ENCODE results near the gene SUN3.

DNA sequence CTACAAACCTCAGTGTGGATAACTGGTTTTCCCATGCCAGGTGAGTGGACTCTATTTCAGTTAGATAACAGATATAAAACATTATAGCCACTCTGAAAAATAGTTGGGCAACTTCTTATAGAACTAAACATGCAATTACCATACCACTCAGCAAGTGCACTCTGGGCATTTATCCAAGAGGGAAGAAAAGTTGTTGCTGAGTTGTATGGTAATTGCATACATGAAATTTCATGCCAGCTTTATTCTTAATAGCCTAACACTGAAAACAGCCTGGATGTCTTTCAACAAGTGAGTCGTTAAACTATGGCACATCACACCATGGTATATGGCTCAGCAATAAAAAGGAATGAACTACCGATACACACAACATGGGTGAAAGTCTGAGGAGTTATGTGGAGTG lies 49.6 kb upstream of the SUN3 start:
- TF ChIP-seq, protein P1, sequence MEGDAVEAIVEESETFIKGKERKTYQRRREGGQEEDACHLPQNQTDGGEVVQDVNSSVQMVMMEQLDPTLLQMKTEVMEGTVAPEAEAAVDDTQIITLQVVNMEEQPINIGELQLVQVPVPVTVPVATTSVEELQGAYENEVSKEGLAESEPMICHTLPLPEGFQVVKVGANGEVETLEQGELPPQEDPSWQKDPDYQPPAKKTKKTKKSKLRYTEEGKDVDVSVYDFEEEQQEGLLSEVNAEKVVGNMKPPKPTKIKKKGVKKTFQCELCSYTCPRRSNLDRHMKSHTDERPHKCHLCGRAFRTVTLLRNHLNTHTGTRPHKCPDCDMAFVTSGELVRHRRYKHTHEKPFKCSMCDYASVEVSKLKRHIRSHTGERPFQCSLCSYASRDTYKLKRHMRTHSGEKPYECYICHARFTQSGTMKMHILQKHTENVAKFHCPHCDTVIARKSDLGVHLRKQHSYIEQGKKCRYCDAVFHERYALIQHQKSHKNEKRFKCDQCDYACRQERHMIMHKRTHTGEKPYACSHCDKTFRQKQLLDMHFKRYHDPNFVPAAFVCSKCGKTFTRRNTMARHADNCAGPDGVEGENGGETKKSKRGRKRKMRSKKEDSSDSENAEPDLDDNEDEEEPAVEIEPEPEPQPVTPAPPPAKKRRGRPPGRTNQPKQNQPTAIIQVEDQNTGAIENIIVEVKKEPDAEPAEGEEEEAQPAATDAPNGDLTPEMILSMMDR (IDR thresholded peaks at IDR 0.05), result no peak
- TF ChIP-seq POLR2A (IDR thresholded peaks at IDR 0.05), result no peak

Measured in lower leg skin (tissue), 3 donors.